B cell (primary cell): ENCODE data around the gene TMC1. TPM values are rescaled to one million over a fixed set of nuclear protein-coding genes. Genes with fewer than 3 reads are reported as not detected.

Experiments
- ATAC-seq: fragments of 200-7000 bp; cut with Tn5 transposase; one replicate; pipeline ENCODE4 v1.10.0; 2021; ENCODE audit warnings: low read depth, mild to moderate bottlenecking, moderate number of reproducible peaks, moderate library complexity
- CTCF ChIA-PET: fragments of 350-600 bp; sonication (Branson Sonifier 250); formaldehyde crosslinking; loops from one replicate; lab custom pipeline; 2021; ENCODE audit warnings: antibody characterized with exemption, inconsistent platforms; lab: Charles Lee
- POLR2A ChIA-PET: fragments of 350-600 bp; sonication (Branson Sonifier 250); formaldehyde crosslinking; loops from one replicate; lab custom pipeline; 2021; ENCODE audit warnings: antibody characterized with exemption; lab: Charles Lee
- DNase-seq: peaks from one replicate; pipeline ENCODE4 v3.0.0; 2013
- H2AFZ ChIP-seq: 2 replicates; pipeline ENCODE4 v1.6.1; 2012; ENCODE audit warnings: mild to moderate bottlenecking, low read depth, low read length; ENCODE audit not compliant: insufficient read depth, poor library complexity, severe bottlenecking
- H3K27ac ChIP-seq, 2 donors: 1 replicate in 1 of 2; 2 replicates in 1 of 2; pipeline ENCODE4 v1.5.1; 2012 to 2013; ENCODE audit warnings: low read length in 2 of 2, mild to moderate bottlenecking in 2 of 2, moderate library complexity in 1 of 2
- H3K27me3 ChIP-seq, 4 experiments: fragments of 200-600 bp in 1 of 4; sonication (generic) in 1 of 4; replicated peaks in 1 of 4; 1 replicate in 2 of 4; 2 replicates in 2 of 4; pipeline versions ENCODE4 v1.6.1 to v1.7.0; 2013 to 2016; ENCODE audit warnings: low read length in 3 of 4, mild to moderate bottlenecking in 2 of 4, mixed read lengths in 1 of 4, moderate library complexity in 1 of 4; ENCODE audit not compliant: insufficient read depth in 4 of 4, control insufficient read depth in 3 of 4; ENCODE audit errors: control extremely low read depth in 1 of 4
- H3K36me3 ChIP-seq, 2 experiments: replicated peaks in 1 of 2; 1 replicate in 1 of 2; 2 replicates in 1 of 2; pipeline versions ENCODE4 v1.6.1 to v1.7.1; 2013; ENCODE audit warnings: low read length in 1 of 2; ENCODE audit not compliant: insufficient read depth in 2 of 2, control insufficient read depth in 1 of 2; ENCODE audit errors: control extremely low read depth in 1 of 2, extremely low read depth in 1 of 2
- H3K4me1 ChIP-seq, 2 donors: fragments of 200-600 bp in 1 of 2; sonication (generic) in 1 of 2; 1 replicate in 1 of 2; 2 replicates in 1 of 2; pipeline versions ENCODE4 v1.5.1 to v1.6.1; 2013 to 2017; ENCODE audit warnings: low read length in 2 of 2; ENCODE audit not compliant: control insufficient read depth in 2 of 2, insufficient read depth in 2 of 2
- H3K4me2 ChIP-seq: replicated peaks from 2 replicates; pipeline ENCODE3; 2012; ENCODE audit warnings: mild to moderate bottlenecking, low read depth, low read length; ENCODE audit not compliant: poor library complexity, severe bottlenecking
- H3K4me3 ChIP-seq, 5 experiments: fragments of 200-600 bp in 1 of 5; sonication (generic) in 1 of 5; 1 replicate in 3 of 5; 2 replicates in 2 of 5; pipeline versions ENCODE4 v1.5.1 to v1.7.0; 2011 to 2016; ENCODE audit warnings: low read length in 4 of 5, mild to moderate bottlenecking in 4 of 5, low read depth in 2 of 5, control low read depth in 1 of 5, moderate library complexity in 1 of 5; ENCODE audit not compliant: insufficient read depth in 1 of 5; ENCODE audit errors: control extremely low read depth in 1 of 5, extremely low read depth in 1 of 5
- H3K79me2 ChIP-seq: fragments of 200-600 bp; sonication (generic); one replicate; pipeline ENCODE4 v1.6.0; 2016; ENCODE audit warnings: low read length; ENCODE audit not compliant: control insufficient read depth, insufficient read depth
- H3K9ac ChIP-seq: fragments of 200-600 bp; sonication (generic); 2 replicates; pipeline ENCODE4 v1.6.1; 2017; ENCODE audit warnings: mild to moderate bottlenecking, low read length, moderate library complexity
- H3K9me3 ChIP-seq, 3 donors: one replicate each; pipeline versions ENCODE4 v1.6.1 to v1.7.1; 2013; ENCODE audit warnings: low read length in 2 of 3; ENCODE audit not compliant: control insufficient read depth in 2 of 3, insufficient read depth in 1 of 3; ENCODE audit errors: control extremely low read depth in 1 of 3
- H4K20me1 ChIP-seq: 2 replicates; pipeline ENCODE4 v1.6.0; 2012; ENCODE audit warnings: mild to moderate bottlenecking, low read length; ENCODE audit not compliant: insufficient read depth, control insufficient read depth, poor library complexity, severe bottlenecking
- H3K27ac Mint-ChIP-seq: one replicate; pipeline ENCODE4 v1.8.0; 2021; ENCODE audit warnings: mixed read lengths
- H3K27me3 Mint-ChIP-seq: one replicate; pipeline ENCODE4 v1.8.0; 2021; ENCODE audit warnings: mixed read lengths
- H3K4me1 Mint-ChIP-seq: one replicate; pipeline ENCODE4 v1.8.0; 2021; ENCODE audit warnings: mixed read lengths
- H3K4me3 Mint-ChIP-seq: one replicate; pipeline ENCODE4 v1.8.0; 2021; ENCODE audit warnings: mixed read lengths
- H3K9me3 Mint-ChIP-seq: one replicate; pipeline ENCODE4 v1.8.0; 2022; ENCODE audit warnings: mixed read lengths; ENCODE audit not compliant: insufficient read depth
- EZH2 ChIP-seq: IDR thresholded peaks from 2 replicates; pipeline ENCODE4 v1.6.1; 2012; ENCODE audit warnings: borderline replicate concordance, low read depth, mild to moderate bottlenecking, moderate library complexity, low read length; ENCODE audit not compliant: insufficient read depth, poor library complexity, severe bottlenecking
- WGBS: methylation state at CpG from one replicate; pipeline ENCODE4 v1.1.5; 2013; ENCODE audit warnings: missing lambda C conversion rate; ENCODE audit not compliant: insufficient coverage; 5-methylcytosine and 5-hydroxymethylcytosine counted together
- intact Hi-C: fragments of 100-400 bp; cut with micrococcal nuclease; formaldehyde crosslinking; loops from one replicate; pipeline ENCODE4 v1.10.0; 2022
- polyA plus RNA-seq: library from polyadenylated mRNA; depleted of rRNA; stranded (reverse); fragments of >200 nt; gene quantifications from 2 replicates; pipeline ENCODE4 v1.2.3, GENCODE V29; 2012
- total RNA-seq, 2 donors: library from RNA; stranded (reverse); fragments of 120-200 nt in 1 of 2; gene quantifications; 1 replicate in 1 of 2; 2 replicates in 1 of 2; pipeline versions ENCODE4 v1.2.3 to v1.2.4, GENCODE V29; 2013 to 2022
- TF ChIP-seq, protein P1 (sequence below): fragments of 200-600 bp; IDR thresholded peaks from one replicate; pipeline ENCODE4 v1.8.0; 2022; ENCODE audit warnings: antibody characterized with exemption, mild to moderate bottlenecking

The TMC1 gene
- total and polyA plus RNA-seq, 2 donors (not counting 1 experiment from before 2014, with no cell fraction given): not detected

DNA sequence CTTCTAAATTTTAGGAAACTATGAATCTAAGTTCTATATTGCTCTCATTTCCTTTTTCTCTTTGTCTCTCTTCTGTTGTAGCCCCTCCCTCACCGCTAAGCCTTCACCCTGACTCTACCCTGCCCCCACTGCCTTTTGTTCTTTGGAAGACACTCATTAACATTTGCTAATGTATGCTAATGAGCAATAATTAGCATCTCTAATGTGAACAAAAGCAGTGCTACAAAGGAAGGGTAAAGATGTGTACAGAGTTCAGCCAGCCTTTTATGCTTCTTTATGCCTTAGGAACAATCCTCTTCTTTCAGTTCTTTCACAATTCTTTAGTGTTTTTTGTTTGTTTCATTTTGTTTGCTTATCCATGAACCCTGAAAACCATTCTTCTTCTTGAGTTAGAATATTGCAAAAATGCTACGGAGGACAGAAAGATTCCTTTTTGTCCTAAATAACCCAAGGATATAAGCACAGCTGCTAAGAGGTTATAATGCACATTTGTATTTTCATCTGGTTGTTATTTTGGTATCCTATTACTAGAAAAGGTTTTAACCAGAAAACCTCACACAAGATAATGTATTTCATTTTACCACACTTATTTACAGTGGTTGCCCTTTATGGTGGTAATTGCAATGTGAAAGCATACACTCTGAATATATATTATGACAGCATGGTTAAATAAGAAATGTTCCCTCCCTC lies 159.3 kb downstream of the TMC1 start:
- no peaks in the 10 kb centered on the region for H3K9me3 Mint-ChIP-seq
- Histone ChIP-seq H3K9me3 (no peaks in the 10 kb centered on the region), H3K4me2 (no peak overlapping the region), H3K9ac (no peak overlapping the region), H3K4me3 (no peak overlapping the region), H3K36me3 (no peaks in the 10 kb centered on the region), H3K4me1 (no peaks in the 10 kb centered on the region), H3K79me2 (no peaks in the 10 kb centered on the region), H3K27ac (no peak overlapping the region), H2AFZ (no peak overlapping the region), H3K27me3 (no peaks in the 10 kb centered on the region), H4K20me1 (no peaks in the 10 kb centered on the region)
- H3K27ac Mint-ChIP-seq: no peak overlapping the region
- no CpG with 5 or more reads among the region's 2 CpGs for WGBS
- TF ChIP-seq, protein P1, sequence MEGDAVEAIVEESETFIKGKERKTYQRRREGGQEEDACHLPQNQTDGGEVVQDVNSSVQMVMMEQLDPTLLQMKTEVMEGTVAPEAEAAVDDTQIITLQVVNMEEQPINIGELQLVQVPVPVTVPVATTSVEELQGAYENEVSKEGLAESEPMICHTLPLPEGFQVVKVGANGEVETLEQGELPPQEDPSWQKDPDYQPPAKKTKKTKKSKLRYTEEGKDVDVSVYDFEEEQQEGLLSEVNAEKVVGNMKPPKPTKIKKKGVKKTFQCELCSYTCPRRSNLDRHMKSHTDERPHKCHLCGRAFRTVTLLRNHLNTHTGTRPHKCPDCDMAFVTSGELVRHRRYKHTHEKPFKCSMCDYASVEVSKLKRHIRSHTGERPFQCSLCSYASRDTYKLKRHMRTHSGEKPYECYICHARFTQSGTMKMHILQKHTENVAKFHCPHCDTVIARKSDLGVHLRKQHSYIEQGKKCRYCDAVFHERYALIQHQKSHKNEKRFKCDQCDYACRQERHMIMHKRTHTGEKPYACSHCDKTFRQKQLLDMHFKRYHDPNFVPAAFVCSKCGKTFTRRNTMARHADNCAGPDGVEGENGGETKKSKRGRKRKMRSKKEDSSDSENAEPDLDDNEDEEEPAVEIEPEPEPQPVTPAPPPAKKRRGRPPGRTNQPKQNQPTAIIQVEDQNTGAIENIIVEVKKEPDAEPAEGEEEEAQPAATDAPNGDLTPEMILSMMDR: no peak
- TF ChIP-seq EZH2: no peak
- CTCF ChIA-PET: no interaction called here
- H3K27me3 Mint-ChIP-seq: peaks cover 3% of the 10 kb centered on the region
- no peak for ATAC-seq
- no peak for DNase-seq
- POLR2A ChIA-PET: no interaction called here
- intact Hi-C loops: no loop called here
- H3K4me1 Mint-ChIP-seq: no peaks in the 10 kb centered on the region
- no peak overlapping the region for H3K4me3 Mint-ChIP-seq

DNA sequence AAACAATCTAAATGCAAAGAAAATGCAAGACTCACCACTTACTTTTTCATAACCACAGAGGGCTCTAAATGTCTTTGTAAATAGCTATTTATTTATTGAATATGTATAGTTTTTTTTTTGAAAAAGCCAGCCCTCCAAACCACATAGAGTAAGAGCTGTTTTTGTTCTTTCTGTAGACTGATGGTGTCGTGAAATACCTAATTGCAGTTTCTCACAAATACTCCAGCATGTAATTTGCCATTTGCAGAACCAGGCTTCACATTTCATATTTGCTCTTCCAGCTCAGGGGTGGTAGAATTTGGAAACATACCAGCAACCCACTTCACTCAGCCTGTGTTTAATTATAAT lies 159.8 kb downstream of the TMC1 start:
- WGBS: no CpG with 5 or more reads among the region's 1 CpG
- no peak overlapping the region for H3K27ac ChIP-seq
- ChIA-PET CTCF (no interaction called here), POLR2A (no interaction called here)
- no peaks in the 10 kb centered on the region for H3K9me3 ChIP-seq
- intact Hi-C loops: no loop called here
- TF ChIP-seq, protein P1: no peak
- no peak for TF ChIP-seq EZH2
- Mint-ChIP-seq H3K9me3 (no peaks in the 10 kb centered on the region), H3K27me3 (peaks cover 7% of the 10 kb centered on the region), H3K4me3 (no peak overlapping the region), H3K4me1 (no peaks in the 10 kb centered on the region), H3K27ac (no peak overlapping the region)
- no peaks in the 10 kb centered on the region for H3K27me3 ChIP-seq
- no peaks in the 10 kb centered on the region for H3K79me2 ChIP-seq
- no peaks in the 10 kb centered on the region for H3K4me1 ChIP-seq
- ATAC-seq (no peak), DNase-seq (no peak)
- H4K20me1 ChIP-seq: no peaks in the 10 kb centered on the region
- H3K36me3 ChIP-seq: no peaks in the 10 kb centered on the region
- H2AFZ ChIP-seq: no peak overlapping the region
- no peak overlapping the region for H3K4me2 ChIP-seq
- no peak overlapping the region for H3K4me3 ChIP-seq
- H3K9ac ChIP-seq: no peak overlapping the region
